Measurements from ENCODE around the gene CARMIL1. TPM values are rescaled to one million over a fixed set of nuclear protein-coding genes. Genes with fewer than 3 reads are reported as not detected.

CARMIL1 gene
- total RNA-seq, 1 donor from 2014 or later: 86.3 TPM

DNA sequence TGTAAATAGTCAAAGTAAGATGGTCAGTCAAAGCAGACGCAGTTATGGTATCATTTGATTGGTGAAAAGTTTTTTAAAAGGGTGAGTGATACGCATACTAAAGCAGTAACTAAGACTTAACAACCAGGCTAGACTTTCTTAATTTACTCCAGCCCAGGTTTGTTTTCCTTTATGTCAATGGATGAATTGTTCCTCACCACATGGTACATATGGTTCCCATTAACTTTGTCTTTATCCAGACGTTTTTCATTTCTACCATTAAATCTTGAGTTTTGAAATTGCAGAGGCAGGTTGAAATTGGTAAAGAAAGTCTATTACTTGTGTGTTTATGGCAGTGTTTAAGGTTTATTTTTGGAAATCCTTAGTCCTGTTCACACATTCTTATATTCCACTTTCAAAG, 274.3 kb downstream of the CARMIL1 start:
- Mint-ChIP-seq H3K4me3 (ENCODE audit: low read depth) (no peak overlapping the region), H3K4me1 (ENCODE audit: low read depth) (peaks cover 11% of the 10 kb centered on the region)

DNA sequence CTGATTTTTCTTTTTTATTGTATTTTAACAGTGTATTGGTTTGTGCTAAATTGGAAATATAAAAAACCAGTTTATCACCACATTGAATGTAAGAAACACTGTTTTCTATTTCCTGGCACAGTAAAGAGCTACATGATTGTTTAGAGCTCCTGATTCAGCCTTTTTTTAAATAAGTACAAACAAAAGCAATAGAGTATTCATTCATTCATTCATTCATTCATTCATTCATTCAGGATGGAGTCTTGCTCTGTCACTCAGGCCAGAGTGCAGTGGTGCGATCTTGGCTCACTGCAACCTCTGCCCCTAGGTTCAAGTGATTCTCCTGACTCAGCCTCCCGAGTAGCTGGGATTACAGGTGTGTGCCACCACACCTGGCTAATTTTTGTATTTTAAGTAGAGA, 276.0 kb downstream of the CARMIL1 start:
- TF ChIP-seq, protein P1, sequence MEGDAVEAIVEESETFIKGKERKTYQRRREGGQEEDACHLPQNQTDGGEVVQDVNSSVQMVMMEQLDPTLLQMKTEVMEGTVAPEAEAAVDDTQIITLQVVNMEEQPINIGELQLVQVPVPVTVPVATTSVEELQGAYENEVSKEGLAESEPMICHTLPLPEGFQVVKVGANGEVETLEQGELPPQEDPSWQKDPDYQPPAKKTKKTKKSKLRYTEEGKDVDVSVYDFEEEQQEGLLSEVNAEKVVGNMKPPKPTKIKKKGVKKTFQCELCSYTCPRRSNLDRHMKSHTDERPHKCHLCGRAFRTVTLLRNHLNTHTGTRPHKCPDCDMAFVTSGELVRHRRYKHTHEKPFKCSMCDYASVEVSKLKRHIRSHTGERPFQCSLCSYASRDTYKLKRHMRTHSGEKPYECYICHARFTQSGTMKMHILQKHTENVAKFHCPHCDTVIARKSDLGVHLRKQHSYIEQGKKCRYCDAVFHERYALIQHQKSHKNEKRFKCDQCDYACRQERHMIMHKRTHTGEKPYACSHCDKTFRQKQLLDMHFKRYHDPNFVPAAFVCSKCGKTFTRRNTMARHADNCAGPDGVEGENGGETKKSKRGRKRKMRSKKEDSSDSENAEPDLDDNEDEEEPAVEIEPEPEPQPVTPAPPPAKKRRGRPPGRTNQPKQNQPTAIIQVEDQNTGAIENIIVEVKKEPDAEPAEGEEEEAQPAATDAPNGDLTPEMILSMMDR (IDR thresholded peaks at IDR 0.05; ENCODE audit: unreplicated experiment): no peak
- no peak for DNase-seq (ENCODE audit: low spot score, unreplicated experiment)
- Mint-ChIP-seq H3K4me3 (ENCODE audit: low read depth) (no peak overlapping the region), H3K9me3 (ENCODE audit: low read depth) (no peaks in the 10 kb centered on the region), H3K4me1 (ENCODE audit: low read depth) (peaks cover 19% of the 10 kb centered on the region), H3K36me3 (ENCODE audit: insufficient read depth) (peaks cover 14% of the 10 kb centered on the region), H3K27ac (no peak overlapping the region), H3K27me3 (no peaks in the 10 kb centered on the region)

More for the DNA sequence above, 274.3 kb downstream of the CARMIL1 start:
- Mint-ChIP-seq H3K9me3 (ENCODE audit: low read depth) (no peaks in the 10 kb centered on the region), H3K27ac (no peak overlapping the region), H3K36me3 (ENCODE audit: insufficient read depth) (peaks cover 14% of the 10 kb centered on the region), H3K27me3 (no peaks in the 10 kb centered on the region)
- no peak for DNase-seq (ENCODE audit: low spot score, unreplicated experiment)
- TF ChIP-seq, protein P1 (IDR thresholded peaks at IDR 0.05; ENCODE audit: unreplicated experiment): no peak

- Mint-ChIP-seq H3K4me3 (ENCODE audit: low read depth) (no peak overlapping the region), H3K36me3 (ENCODE audit: insufficient read depth) (peaks cover 13% of the 10 kb centered on the region), H3K9me3 (ENCODE audit: low read depth) (no peaks in the 10 kb centered on the region), H3K27ac (no peak overlapping the region), H3K27me3 (no peaks in the 10 kb centered on the region), H3K4me1 (ENCODE audit: low read depth) (peaks cover 26% of the 10 kb centered on the region)
- DNase-seq (ENCODE audit: low spot score, unreplicated experiment): peak; percentile 51
- TF ChIP-seq, protein P1 (IDR thresholded peaks at IDR 0.05; ENCODE audit: unreplicated experiment): peak; percentile 82
Observed at GRCh38 chr6:25556516-25556915, 277.3 kb downstream of the CARMIL1 start.

GRCh38 chr6:25558155-25558817, 279.1 kb downstream of the CARMIL1 start:
- Mint-ChIP-seq H3K4me3 (ENCODE audit: low read depth) (no peak overlapping the region), H3K27ac (no peak overlapping the region), H3K36me3 (ENCODE audit: insufficient read depth) (peaks cover 13% of the 10 kb centered on the region), H3K27me3 (no peaks in the 10 kb centered on the region), H3K9me3 (ENCODE audit: low read depth) (no peaks in the 10 kb centered on the region), H3K4me1 (ENCODE audit: low read depth) (peaks cover 26% of the 10 kb centered on the region)
- TF ChIP-seq, protein P1 (IDR thresholded peaks at IDR 0.05; ENCODE audit: unreplicated experiment): no peak
- no peak for DNase-seq (ENCODE audit: low spot score, unreplicated experiment)

- DNase-seq (ENCODE audit: low spot score, unreplicated experiment): no peak
- Mint-ChIP-seq H3K9me3 (ENCODE audit: low read depth) (no peaks in the 10 kb centered on the region), H3K27ac (no peak overlapping the region), H3K4me3 (ENCODE audit: low read depth) (no peak overlapping the region), H3K36me3 (ENCODE audit: insufficient read depth) (peaks cover 21% of the 10 kb centered on the region), H3K4me1 (ENCODE audit: low read depth) (peaks cover 30% of the 10 kb centered on the region), H3K27me3 (no peaks in the 10 kb centered on the region)
- TF ChIP-seq, protein P1 (IDR thresholded peaks at IDR 0.05; ENCODE audit: unreplicated experiment): no peak
Observed at GRCh38 chr6:25560865-25561264, 281.7 kb downstream of the CARMIL1 start.

All from progenitor cell of endocrine pancreas (in vitro differentiated cells).